Esophagus squamous epithelium (tissue), 4 donors: ENCODE data around the gene ULK4.

Experiments used
- POLR2A ChIP-seq, 4 donors: fragments of 450-650 bp; IDR thresholded peaks; one replicate each; pipeline ENCODE4 v1.6.1; 2017; ENCODE audit warnings: antibody characterized with exemption in 4 of 4, mild to moderate bottlenecking in 4 of 4, moderate library complexity in 3 of 4
- TF ChIP-seq, protein P1 (sequence below), 6 experiments: fragments of 450-650 bp in 4 of 6; fragments of 200-600 bp in 2 of 6; sonication (generic) in 2 of 6; IDR thresholded peaks; one replicate each; pipeline ENCODE4 v1.5.1; 2016 to 2019; ENCODE audit warnings: antibody characterized with exemption in 6 of 6, mild to moderate bottlenecking in 4 of 6, moderate library complexity in 4 of 6

DNA sequence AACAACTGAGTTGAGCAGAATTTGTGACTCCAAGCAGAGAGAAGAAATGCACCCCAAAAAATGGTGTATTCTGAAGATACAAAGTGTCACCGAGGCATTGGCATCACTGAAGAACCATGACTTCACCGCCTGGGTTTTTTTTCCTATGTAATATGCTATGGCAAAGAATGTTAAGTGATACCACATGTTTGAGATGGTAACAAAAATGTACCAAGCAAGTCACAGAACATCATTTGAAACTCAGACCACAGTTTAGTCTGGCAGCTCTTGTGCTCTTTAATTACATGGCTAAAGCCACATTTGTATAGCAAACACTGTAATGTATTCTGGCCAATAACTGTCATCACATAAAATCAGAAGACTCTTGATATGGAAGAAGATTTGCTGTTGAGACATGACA is 323.5 kb downstream of the ULK4 start:
- TF ChIP-seq, protein P1, sequence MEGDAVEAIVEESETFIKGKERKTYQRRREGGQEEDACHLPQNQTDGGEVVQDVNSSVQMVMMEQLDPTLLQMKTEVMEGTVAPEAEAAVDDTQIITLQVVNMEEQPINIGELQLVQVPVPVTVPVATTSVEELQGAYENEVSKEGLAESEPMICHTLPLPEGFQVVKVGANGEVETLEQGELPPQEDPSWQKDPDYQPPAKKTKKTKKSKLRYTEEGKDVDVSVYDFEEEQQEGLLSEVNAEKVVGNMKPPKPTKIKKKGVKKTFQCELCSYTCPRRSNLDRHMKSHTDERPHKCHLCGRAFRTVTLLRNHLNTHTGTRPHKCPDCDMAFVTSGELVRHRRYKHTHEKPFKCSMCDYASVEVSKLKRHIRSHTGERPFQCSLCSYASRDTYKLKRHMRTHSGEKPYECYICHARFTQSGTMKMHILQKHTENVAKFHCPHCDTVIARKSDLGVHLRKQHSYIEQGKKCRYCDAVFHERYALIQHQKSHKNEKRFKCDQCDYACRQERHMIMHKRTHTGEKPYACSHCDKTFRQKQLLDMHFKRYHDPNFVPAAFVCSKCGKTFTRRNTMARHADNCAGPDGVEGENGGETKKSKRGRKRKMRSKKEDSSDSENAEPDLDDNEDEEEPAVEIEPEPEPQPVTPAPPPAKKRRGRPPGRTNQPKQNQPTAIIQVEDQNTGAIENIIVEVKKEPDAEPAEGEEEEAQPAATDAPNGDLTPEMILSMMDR (IDR thresholded peaks at IDR 0.05), result no peak
- no peak for TF ChIP-seq POLR2A (IDR thresholded peaks at IDR 0.05)
